A673 (cell line): ENCODE data around the gene CDIP1.

Experiments
- EZH2 ChIP-seq: fragments of 200-600 bp; sonication (generic); IDR thresholded peaks from 2 replicates; pipeline ENCODE4 v1.6.1; 2017; ENCODE audit warnings: borderline replicate concordance, low read depth, mild to moderate bottlenecking, mixed read lengths, antibody characterized with exemption, low read length; ENCODE audit not compliant: poor library complexity, severe bottlenecking
- TF ChIP-seq, protein P1 (sequence below): fragments of 300-800, 200-600 bp; sonication (generic); conservative IDR thresholded peaks from 2 replicates; pipeline ENCODE4 v1.5.1; 2017; ENCODE audit warnings: low read depth, mild to moderate bottlenecking, antibody characterized with exemption, low read length, moderate library complexity, mixed read lengths

DNA sequence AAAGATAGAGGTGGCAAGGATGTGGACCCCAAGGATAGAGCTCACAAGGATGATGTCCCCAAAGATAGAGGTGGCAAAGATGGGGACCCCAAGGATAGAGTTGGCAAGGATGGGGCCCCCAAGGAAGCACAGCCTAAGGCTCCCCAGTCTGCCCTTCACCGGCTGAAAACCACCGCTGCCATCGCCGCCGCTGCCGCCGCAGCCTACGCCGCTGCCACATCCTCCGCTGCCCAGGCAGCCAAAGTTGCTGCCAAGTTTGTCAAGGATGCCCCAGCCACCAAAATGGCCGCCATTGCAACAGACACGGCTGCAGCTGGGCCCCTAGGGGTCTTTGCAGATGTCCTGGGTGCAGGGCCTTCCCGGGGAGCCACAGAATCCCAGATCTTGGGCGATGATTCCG, 37.4 kb upstream of the CDIP1 start:
- TF ChIP-seq, protein P1, sequence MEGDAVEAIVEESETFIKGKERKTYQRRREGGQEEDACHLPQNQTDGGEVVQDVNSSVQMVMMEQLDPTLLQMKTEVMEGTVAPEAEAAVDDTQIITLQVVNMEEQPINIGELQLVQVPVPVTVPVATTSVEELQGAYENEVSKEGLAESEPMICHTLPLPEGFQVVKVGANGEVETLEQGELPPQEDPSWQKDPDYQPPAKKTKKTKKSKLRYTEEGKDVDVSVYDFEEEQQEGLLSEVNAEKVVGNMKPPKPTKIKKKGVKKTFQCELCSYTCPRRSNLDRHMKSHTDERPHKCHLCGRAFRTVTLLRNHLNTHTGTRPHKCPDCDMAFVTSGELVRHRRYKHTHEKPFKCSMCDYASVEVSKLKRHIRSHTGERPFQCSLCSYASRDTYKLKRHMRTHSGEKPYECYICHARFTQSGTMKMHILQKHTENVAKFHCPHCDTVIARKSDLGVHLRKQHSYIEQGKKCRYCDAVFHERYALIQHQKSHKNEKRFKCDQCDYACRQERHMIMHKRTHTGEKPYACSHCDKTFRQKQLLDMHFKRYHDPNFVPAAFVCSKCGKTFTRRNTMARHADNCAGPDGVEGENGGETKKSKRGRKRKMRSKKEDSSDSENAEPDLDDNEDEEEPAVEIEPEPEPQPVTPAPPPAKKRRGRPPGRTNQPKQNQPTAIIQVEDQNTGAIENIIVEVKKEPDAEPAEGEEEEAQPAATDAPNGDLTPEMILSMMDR: no peak
- no peak for TF ChIP-seq EZH2
